GM19351 (cell line): ENCODE results near the gene PNMA6E.

Experiments used
- ATAC-seq: cut with Tn5 transposase; IDR thresholded peaks from one replicate; pipeline ENCODE4 v1.9.1; 2021; ENCODE audit warnings: mild to moderate bottlenecking, moderate library complexity; ENCODE audit not compliant: unreplicated experiment

PNMA6E gene

DNA sequence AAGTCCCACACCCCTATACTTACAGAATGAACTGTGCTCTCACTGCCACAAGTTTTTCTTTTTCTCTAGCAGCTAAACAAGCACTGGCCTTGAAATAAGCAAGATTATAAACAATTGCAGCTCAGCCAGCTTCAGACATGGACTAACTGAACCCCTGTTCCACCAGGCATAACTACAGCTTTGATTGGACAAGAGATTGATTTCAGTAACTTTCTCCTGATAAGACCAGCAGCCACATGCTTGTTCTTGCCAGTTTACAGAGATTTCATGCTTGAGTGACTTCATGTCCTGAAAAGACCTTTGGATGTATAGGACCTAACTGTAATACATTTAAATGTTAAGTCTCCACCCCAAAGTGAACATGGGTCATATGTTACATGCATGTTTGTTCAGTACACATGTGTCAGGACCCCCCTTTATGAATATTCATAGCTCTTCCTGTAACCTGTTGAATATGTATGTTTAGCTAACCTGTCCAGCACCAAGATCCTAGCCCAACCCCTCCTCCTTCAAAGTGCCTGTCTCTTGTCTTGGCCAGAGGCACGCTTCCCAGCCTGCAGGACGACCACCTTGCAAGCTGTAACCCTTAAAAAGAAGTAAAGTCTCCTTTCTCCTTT, 39.3 kb downstream of the PNMA6E start:
- no peak for ATAC-seq

DNA sequence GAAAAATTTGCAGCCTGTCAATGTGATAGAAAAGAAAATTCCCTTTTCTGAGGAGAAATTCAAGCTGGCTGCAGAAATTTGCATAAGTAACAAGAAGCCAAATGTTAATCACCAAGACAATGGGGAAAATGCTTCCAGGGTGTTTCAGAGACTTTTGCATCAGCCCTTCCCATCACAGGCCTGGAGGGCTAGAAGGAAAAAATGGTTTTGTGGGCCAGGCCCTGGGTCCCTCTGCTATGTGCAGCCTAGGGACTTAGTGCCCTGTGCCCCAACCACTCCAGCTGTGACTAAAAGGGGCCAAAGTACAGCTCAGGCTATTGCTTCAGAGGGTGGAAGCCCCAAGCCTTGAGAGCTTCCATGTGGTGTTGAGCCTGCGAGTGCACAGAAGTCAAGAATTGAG, 43.3 kb downstream of the PNMA6E start:
- no peak for ATAC-seq

DNA sequence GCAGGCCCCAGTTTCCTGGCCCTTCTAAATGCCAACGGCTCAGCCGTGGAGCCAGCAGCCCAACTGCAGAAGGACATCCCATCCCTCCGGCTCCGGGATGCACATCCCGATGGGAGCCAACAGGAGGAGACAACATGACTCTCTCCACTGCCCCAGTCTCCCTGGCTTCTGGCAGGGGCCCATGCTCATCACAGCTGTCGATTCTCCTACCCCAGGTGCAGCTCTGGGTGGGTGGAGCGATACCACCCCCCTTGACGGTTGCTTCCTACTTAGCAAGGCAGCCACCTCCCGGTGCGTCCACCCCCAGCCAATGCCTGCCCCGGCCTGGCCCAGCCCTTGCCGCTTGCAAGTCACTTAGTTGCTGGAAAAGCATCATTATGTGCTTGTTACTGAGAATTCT, 47.7 kb downstream of the PNMA6E start:
- no peak for ATAC-seq

DNA sequence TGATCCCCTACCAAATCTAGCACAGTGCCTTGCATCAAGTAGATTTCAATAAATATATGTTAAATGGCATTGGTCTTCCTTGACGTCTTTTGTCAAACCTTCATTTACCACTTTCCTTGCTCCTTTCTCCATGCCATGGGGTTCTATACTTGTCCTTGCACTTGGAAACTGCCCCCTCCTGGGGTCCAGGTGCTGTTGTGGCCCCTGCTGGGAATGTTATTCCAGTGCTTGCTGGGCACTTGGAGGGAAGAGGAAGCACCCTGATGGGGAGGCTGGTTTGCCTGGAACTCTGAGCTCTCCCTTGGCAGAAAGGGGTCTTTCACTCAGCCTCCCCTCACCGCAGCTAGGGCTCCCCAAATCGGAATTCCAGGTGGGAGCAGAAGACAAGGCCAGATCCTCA, 48.3 kb downstream of the PNMA6E start:
- no peak for ATAC-seq

DNA sequence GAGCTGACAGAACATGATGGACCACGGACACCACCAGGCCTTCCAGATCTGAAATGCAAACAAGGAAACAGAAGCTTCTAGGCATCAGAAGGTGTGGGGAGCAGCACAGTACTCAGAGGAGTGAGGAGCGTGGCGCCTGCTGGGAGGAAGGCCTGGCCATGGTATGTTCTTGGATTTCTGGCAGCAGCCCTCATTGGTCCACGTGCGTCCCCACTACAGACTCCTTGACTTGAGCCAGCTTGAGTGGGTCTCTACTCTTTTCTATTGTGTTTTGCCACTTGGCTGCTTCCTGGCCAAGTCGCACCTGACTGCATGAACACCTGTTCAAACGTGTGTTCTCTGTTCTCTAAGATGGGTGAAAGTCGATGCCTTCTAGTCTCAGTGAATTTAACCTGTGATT, 49.2 kb downstream of the PNMA6E start:
- no peak for ATAC-seq

DNA sequence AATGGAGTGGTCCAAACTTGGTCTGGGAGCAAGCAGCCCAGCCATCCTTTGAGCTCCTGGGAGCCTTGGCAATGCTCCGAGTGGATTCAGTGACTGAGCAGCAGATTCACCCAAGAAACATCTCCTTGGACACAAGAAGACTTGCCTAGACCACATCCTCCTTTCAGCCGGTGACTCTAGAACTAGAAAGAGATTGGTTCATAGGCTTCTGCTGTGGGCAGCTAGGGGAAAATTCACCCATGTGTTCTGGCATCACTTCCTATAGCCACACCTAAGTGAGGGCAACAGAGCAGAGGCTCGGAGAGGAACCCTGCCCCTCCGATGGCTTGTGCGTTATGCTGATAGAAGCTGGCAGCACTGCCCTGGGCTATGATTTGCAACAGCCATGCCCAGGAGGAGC, 51.2 kb downstream of the PNMA6E start:
- ATAC-seq = no peak

DNA sequence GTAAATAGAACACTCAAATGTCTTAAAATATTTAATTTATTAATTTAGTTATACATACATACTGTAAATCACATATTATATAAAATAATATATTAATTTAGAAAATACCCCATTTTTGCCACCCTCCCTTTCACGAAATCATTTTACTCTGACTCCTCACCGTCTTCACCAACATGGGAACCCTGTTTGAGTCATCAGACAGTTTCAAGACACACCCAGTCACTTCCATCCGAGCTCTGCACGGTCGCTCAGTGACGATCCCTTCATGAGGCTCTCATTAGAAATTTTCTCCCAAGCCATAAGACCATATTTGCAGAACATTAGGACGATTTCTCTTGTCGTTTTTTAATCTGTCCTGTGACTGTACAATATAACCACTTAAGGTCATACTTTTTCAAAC, 52.7 kb downstream of the PNMA6E start:
- no peak for ATAC-seq

DNA sequence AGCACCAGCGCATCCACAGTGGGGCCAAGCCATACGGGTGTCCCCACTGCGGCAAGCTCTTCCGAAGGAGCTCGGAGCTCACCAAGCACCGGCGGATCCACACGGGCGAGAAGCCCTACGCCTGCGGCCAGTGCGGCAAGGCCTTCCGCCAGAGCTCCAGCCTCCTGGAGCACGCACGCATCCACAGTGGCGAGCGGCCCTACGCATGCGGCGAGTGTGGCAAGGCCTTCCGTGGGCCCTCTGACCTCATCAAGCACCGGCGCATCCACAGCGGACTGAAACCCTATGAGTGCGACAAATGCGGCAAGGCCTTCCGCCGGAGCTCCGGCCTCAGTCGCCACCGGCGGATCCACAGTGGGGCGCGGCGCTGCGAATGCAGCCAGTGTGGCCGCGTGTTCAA, 53.6 kb downstream of the PNMA6E start:
- ATAC-seq = no peak
